Motor neuron (in vitro differentiated cells): ENCODE data around the gene SLC6A3. TPM values are rescaled to one million over a fixed set of nuclear protein-coding genes. Genes with fewer than 3 reads are reported as not detected.
"Not testable (repeated sequence)": the region's sequence is repeated elsewhere in the genome, so short reads cannot be mapped to it uniquely, and the experiment has no call there.

ENCODE experiments used
- ATAC-seq, 8 experiments: fragments of 200-7000 bp; cut with Tn5 transposase; replicated peaks in 6 of 8; 2 replicates each; pipeline ENCODE4 v1.8.0; 2021; ENCODE audit warnings: mild to moderate bottlenecking in 8 of 8, moderate library complexity in 8 of 8
- H3K27ac ChIP-seq, 2 donors: fragments of 250-450 bp; sonication (Bioruptor Pico); 2 replicates each; pipeline ENCODE4 v1.9.0; 2021; ENCODE audit warnings: antibody characterized with exemption in 2 of 2, mild to moderate bottlenecking in 2 of 2, moderate library complexity in 1 of 2
- H3K4me1 ChIP-seq, 2 donors: fragments of 250-450 bp; sonication (Bioruptor Pico); replicated peaks in 1 of 2; 2 replicates each; pipeline ENCODE4 v1.6.1; 2021; ENCODE audit warnings: antibody characterized with exemption in 2 of 2, mild to moderate bottlenecking in 2 of 2, moderate library complexity in 1 of 2
- H3K4me3 ChIP-seq, 5 donors: fragments of 250-450 bp; sonication (Bioruptor Pico); 2 replicates each; pipeline ENCODE4 v1.9.0; 2021; ENCODE audit warnings: antibody characterized with exemption in 5 of 5, mild to moderate bottlenecking in 5 of 5, moderate library complexity in 4 of 5
- WGBS, 10 experiments: fragments of 450-650 bp; shearing (Covaris generic); methylation state at CpG; one replicate each; pipeline ENCODE4 v1.0.0; 2022; 5-methylcytosine and 5-hydroxymethylcytosine counted together
- in situ Hi-C, 9 experiments: fragments of 400-800 bp; cut with MboI; loops; one replicate each; pipeline ENCODE4 v1.15.0; 2021; ENCODE audit warnings: low sequenced_read_pairs in 9 of 9, low pct_unique_long_range_greater_than_20kb in 2 of 9; ENCODE audit not compliant: unreplicated experiment in 9 of 9
- total RNA-seq, 8 experiments: library from RNA; unstranded; fragments of 300-600 nt; gene quantifications; 2 replicates each; pipeline versions ENCODE4 v1.2.3 to v1.2.4, GENCODE V29; 2022

Gene SLC6A3
- total RNA-seq, 8 experiments from 2014 or later, result 0.05 to 1.7 (median 0.52) TPM; not detected in 2

DNA sequence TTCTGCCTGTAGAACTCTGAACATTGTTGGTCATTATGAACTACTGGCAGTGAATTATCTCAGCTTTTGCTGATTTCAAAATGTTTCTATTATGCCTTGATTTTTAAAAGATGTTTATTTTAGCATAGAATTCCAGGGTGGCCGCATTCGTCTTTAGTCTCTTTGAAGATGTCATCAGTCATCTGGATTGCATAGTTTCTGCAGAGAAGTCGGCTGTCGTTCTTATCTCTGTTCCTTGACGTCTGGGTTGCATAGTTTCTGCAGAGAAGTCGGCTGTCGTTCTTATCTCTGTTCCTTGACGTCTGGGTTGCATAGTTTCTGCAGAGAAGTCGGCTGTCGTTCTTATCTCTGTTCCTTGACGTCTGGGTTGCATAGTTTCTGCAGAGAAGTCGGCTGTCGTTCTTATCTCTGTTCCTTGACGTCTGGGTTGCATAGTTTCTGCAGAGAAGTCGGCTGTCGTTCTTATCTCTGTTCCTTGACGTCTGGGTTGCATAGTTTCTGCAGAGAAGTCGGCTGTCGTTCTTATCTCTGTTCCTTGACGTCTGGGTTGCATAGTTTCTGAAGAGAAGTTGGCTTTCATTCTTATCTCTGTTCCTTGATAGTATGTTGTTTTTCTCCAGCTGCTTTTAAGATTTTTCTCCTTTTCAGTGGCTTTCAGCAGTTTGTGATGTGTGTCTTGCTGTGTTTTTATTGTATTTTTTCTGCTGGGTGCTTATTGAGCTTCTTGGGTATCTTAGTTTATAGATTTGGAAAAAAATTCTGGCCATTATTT, 11.1 kb upstream of the SLC6A3 start:
- in situ Hi-C loops, ATAC-seq, H3K27ac ChIP-seq, H3K4me3 ChIP-seq, H3K4me1 ChIP-seq: not testable (repeated sequence)
- WGBS, 10 experiments, result 71 to 100% (median 86%) methylated on average over 2 to 3 of the region's 20 CpGs; no CpG with 5 or more reads in 6 of the 10 experiments

DNA sequence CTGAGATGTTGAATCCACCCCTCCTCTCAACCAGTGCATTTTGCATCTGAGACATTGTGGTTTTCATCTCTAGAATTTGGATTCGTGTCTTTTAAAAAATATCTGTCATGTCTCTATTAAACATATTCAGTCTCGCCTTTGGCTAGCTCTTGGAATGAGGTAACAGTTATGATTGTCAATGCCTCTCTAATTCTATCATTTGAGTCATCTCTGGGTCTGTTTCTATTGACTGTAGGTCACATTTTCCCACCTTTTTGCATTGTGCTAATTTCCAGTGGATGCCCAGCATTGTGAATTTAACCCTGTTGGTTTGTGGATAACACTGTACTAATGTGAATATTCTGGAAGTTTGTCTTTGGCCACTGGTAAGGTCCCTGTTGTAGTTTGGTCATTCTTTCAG, 8.4 kb upstream of the SLC6A3 start:
- Histone ChIP-seq H3K4me1 (no peaks in the 10 kb centered on the region), H3K4me3 (no peak overlapping the region), H3K27ac (no peak overlapping the region)
- no peak for ATAC-seq
- WGBS, 10 experiments, result 17 to 83% (median 56%) methylated on average over 1 to 2 of the region's 2 CpGs; no CpG with 5 or more reads in 2 of the 10 experiments
- in situ Hi-C loops, result no loop called here

DNA sequence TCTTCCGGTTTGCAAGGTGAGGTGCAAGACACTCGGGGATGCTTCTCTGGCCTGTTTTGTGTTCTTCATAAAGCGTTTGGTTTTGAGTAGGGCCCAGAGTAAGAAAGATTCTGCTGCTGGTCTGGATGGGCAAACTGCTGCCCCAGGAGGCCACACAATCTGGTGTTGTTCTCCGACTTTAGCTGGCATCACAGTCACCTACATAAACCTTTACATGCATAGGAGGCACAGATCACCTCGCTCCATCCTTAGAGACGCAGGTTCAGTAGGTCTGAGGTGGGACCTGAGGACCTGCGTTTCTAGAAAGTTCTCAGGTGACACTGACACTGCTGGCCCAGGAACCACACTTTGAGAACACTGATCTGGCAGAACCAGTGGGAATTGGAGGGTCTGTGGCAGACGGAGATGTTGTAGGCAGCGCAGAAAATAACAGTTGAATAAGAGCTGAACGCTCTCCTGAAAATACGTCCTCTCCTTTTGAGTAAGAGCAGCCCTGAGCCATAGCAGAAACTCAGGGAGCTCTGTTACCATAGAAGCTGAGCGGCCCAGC, 3.9 kb upstream of the SLC6A3 start:
- H3K4me3 ChIP-seq, result no peak overlapping the region
- ATAC-seq, result no peak
- peaks cover 3 to 4% of the 10 kb centered on the region in 2 donors for H3K4me1 ChIP-seq
- WGBS, 10 experiments, result 34 to 100% (median 85%) methylated on average over 2 to 10 of the region's 12 CpGs
- in situ Hi-C loops, result no loop called here
- no peak overlapping the region for H3K27ac ChIP-seq

DNA sequence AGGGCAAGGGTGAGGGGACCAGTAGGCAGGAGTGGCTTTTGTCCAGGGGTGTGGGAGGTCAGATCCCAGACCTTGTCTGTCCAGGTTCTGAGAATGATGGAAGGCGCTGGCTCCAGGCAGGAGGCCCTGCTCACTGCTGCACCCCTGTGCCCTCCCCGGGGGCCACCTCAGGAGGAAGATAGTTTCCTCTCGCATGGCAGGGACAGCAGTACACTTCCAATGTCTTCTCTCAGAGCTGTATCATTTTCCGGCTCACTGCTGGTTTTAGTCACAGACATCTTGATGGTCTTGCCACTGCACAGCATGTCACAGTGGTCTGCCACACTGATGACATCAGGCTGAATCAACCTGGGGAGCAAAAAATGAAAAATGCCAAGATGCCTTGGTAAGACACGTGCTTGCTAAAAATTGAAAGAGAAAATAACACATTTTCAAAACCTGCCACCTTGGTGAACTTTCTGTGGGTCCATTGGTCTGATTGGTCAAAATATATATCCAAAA, 3.3 kb upstream of the SLC6A3 start:
- 40 to 100% (median 89%) methylated on average over 1 to 4 of the region's 5 CpGs; no CpG with 5 or more reads in 3 of the 10 experiments for whole genome bisulfite sequencing, 10 experiments
- in situ Hi-C loops, result no loop called here
- no peak overlapping the region for H3K4me3 ChIP-seq
- peak in 2 of 8 experiments; percentile 16 to 29 for ATAC-seq
- H3K27ac ChIP-seq, result no peak overlapping the region
- H3K4me1 ChIP-seq, result peaks cover 3 to 4% of the 10 kb centered on the region in 2 donors

DNA sequence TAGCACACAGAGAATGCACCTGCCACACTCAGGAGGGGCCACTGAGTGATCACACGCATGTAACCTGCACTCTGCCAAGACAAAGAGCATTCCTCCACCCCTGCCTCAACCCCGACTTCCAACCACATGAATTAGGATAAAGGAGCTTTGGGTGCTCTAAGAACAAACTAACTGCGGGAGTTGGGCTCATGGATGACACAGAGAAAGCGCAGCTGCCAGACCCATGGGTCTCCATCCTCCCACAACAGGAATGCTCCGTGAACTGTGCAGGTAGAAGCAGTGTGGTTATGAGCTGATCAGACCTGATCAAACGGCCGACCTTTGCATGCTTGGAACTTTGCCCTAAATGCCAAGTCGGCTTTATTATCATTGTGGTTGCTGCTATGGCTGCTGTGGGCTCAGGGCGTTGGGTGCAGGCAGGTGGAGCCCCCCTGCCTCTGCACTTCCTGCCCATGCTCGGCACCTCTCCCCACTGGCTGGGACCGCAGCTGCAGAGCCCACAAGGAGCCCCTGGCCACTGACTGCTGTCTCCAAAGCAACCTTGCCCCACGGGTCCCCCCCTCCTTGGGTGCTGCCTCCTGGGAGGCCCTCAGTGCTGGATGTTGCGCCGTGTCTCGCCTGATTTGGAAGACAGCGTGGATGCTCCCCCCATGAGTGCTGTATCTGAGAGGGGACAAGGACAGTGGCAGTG, 2.6 kb upstream of the SLC6A3 start:
- Histone ChIP-seq H3K4me1 (peaks cover 3 to 4% of the 10 kb centered on the region in 2 donors), H3K4me3 (no peak overlapping the region), H3K27ac (no peak overlapping the region)
- no peak for ATAC-seq
- WGBS, 10 experiments, result 7 to 68% (median 37%) methylated on average over 1 to 7 of the region's 16 CpGs; no CpG with 5 or more reads in 4 of the 10 experiments
- in situ Hi-C loops, result no loop called here

DNA sequence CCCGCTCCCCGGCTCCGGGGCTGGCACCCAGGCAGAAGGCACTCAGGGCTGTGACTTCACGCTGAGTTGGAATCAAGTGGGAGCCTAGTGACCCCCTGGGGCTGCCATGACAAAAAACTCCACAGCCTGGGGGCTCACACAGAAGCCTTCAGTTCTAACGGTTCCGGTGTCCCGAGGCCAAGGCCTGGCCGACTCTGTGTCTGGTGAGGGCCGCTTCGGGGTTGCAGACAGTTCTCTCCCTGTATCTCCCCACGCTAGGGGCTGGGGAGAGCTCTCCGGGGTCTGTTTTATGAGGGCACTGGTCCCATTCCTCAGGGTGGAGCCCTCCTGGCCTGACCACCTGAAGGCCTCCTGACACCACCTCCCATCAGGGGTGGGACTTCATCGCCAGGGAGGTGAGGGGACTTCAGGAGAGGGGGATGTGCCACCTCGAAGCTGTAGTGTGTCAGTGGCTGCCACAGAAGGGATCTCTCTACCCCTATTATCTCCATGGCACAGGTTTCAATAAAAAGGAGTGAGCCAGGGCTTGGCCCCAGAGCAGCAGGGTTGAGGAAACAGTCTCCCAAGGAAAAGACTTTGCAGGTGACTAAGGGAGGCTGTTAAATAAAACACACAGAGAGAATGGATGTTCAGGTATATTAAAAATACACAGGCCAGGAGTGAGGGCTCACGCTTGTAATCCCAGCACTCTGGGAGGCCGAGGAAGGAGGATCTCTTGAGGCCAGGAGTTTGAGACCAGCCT, 1.5 kb upstream of the SLC6A3 start:
- in situ Hi-C loops, result no loop called here

DNA sequence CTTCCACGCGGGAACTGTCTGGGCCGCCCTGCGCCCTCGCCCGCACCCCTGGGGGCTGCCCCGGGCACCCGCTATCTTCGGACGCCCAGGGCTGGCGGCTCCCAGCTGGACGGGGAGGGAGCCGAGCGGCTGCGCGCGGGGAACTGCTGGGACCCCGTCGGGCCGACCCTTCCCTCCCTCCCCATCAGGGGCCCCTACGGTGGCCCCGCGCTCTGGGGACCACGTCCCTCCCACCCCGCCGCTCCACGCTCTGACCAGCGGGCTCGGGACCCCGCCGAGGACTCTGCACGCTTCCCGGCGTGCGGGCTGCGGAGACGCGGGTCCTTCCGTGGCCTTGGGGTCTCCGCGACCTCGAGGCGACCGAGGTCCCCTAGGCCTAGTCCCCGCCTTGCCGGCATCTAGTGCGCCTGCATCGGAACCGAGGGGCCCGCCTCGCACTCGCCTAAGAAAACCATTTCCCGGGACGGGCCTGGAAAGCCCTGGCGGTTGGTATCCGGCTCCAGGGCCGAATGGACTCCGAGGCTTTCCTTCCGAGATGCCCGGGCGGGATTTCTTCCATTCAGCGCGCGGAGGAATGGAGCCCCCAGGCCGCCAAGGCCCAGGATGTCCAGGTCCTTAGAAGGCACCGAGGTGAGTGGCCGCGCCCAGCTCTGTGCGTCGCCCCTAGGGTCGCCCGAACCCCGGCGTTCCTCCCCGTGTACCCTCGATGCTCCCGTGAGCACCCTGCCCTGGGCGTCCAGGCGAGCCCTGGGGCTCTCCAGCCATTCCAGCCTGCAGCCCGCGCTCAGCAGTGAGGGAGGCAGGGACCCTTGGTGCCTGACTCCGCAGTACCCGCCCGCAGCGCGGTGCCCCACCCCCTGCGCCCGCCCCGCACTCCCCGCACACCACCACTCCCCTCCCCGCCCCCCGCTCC, 705 bp upstream of the SLC6A3 start:
- ATAC-seq, result peak in 6 of 8 experiments; percentile 3 to 33 (median 22)
- Histone ChIP-seq H3K4me1 (peaks cover 3 to 4% of the 10 kb centered on the region in 2 donors), H3K27ac (no peak overlapping the region), H3K4me3 (no peak overlapping the region)
- in situ Hi-C loops, result no loop called here
- WGBS, 10 experiments, result 0% methylated on average over 3 of the region's 92 CpGs; no CpG with 5 or more reads in 9 of the 10 experiments

More for the DNA sequence above, 1.5 kb upstream of the SLC6A3 start:
- Histone ChIP-seq H3K4me1 (peaks cover 3 to 4% of the 10 kb centered on the region in 2 donors), H3K27ac (no peak overlapping the region), H3K4me3 (no peak overlapping the region)
- ATAC-seq, result no peak
- 20 to 100% (median 80%) methylated on average over 1 to 2 of the region's 16 CpGs; no CpG with 5 or more reads in 3 of the 10 experiments for WGBS, 10 experiments

DNA sequence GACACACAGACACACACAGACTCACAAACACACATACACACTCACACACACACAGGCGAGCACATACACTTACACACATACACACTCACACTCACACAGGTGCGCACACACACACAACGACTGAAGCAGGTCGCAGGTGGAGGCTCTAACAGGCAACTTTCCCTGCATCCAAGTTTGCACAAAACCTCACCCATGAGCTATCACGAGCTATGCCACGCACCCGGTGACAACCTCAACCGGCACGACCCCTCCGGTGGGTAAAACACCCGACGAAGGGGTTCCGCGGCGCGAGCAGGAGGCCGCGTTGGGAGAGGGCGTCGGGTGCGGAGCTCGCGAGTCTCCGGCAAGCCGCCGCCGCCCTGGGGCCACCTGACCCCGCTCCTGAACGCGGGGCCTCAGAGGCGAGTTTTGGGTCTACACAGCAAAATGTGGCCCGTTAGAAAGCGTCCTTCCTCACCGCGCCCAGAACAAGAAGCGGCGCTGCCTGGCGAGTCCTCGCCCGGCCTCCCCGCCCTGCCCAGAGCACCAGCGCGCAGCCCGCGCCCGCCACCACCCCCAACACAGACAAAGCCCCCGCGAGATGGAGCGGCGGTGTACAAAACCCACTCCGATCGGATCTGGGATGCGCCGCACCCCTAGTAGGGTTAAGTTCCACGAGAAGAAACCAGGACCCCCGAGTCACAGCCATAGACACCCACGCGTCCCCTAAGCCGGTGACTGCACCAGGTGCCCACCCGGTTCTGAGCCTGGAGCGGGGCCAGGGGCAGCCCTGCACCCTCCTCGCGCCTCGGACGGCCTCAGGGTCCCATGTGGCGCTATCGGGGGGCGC, 665 bp downstream of the SLC6A3 start:
- 0 to 16% (median 0%) methylated on average over 2 to 5 of the region's 68 CpGs; no CpG with 5 or more reads in 6 of the 10 experiments for WGBS, 10 experiments
- H3K27ac ChIP-seq, result no peak overlapping the region
- peak overlapping the region in 1 of 5 donors; percentile 22 for H3K4me3 ChIP-seq
- H3K4me1 ChIP-seq, result peaks cover 3 to 4% of the 10 kb centered on the region in 2 donors
- peak in 6 of 8 experiments; percentile 12 to 35 (median 14) for ATAC-seq
- in situ Hi-C loops, result no loop called here

DNA sequence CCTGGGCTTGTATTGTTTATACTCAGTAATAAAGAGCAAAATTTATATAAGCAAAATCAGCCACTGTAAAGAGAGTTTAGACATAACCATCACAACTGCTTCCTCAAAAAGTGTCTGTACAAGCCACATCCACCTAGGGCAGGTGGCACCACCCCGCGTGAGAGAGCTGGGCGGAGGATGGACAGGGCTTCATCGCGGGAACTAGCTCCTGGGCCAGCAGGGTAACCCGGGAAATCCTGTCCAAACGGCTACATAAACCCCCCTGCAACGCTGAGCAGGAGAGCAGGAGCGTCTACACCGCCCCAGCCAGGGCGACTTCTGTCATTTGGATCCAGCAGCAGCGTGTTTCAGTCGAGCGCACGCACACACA, 1.3 kb downstream of the SLC6A3 start:
- H3K4me3 ChIP-seq, result no peak overlapping the region
- ATAC-seq, result no peak
- WGBS, 10 experiments, result 27 to 100% (median 40%) methylated on average over 1 to 6 of the region's 15 CpGs; no CpG with 5 or more reads in 7 of the 10 experiments
- H3K27ac ChIP-seq, result no peak overlapping the region
- H3K4me1 ChIP-seq, result peaks cover 3 to 4% of the 10 kb centered on the region in 2 donors
- in situ Hi-C loops, result no loop called here

DNA sequence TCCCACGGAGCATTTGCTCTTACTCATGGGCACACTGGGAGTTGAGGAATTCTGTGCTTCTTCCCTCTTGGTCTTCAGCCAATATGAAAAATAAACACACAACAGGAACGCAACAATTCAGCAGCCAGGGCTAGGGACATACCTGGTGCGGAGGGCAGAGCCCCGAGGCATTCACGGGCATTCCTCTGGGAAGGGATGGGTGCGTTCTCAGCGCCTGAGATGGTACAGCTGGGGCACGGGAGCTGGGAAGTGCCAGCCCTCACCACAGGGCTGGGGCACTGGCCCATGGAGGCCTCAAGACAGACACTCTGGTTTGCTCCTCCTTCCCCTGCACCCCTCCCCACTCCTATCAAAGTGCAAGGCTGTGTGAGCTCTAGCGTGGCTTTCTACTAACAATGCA, 2.1 kb downstream of the SLC6A3 start:
- Histone ChIP-seq H3K27ac (no peak overlapping the region), H3K4me1 (peaks cover 3 to 4% of the 10 kb centered on the region in 2 donors), H3K4me3 (no peak overlapping the region)
- ATAC-seq, result no peak
- in situ Hi-C loops, result no loop called here
- WGBS, 10 experiments, result 40 to 83% (median 50%) methylated on average over 1 to 6 of the region's 9 CpGs; no CpG with 5 or more reads in 4 of the 10 experiments
